ENCODE measurements around the gene UTP25. TPM values are rescaled to one million over a fixed set of nuclear protein-coding genes. Genes with fewer than 3 reads are reported as not detected.
A peak's percentile ranks its signal among the peaks of the same experiment; 100 is the strongest.

The UTP25 gene
- polyA plus RNA-seq, 1 donor (not counting 4 experiments of a cell fraction or from before 2014, with no cell fraction given) = 13.3 TPM

DNA sequence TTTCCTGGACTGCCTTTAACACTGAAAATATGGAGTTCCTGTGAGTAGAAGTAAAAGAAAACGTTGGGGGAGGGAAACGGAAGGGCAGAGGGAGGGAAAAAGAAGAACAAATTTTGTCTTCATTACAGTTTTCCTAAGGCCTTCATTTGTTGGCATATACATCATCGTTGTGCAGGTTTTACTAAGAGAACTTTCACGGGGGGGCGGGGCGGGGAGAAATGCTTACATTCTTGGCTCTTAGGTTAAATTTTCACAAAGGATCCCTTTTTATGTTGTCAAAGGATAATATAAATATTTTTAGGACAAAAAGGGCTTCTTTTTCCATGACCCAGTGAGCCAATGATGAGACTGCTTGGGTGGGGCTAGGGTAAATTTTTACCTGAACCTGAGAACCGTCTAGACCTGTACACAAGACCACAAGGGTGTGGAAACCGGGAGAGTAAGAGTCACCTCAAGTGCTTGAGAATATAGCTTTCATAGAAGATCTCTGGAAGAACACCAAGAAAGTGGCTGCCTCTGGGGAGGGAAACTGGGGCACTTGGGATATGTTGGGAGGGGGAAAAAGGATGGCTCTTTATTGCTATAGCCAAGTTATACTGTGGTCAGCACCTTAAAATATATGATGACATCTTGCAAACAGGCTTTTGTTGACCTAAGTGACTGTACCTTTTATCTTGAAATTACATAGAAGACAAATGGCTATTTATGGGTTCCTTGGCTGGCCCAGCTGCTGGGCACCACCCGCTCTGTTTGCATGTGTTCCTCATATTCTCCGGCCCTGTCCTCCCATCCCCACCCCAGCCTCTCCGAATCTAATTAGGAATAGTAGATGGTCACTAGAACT is 2.0 kb upstream of the UTP25 start:
- H3K9me3 ChIP-seq (ENCODE audit: control insufficient read depth, low read depth, low read length) = no peaks in the 10 kb centered on the region
- H3K36me3 ChIP-seq (ENCODE audit: control insufficient read depth in 2 of 2, extremely low read depth in 1 of 2, insufficient read depth in 2 of 2, low read length in 2 of 2) = peaks cover 0 to 4% of the 10 kb centered on the region in 2 experiments
- H3K79me2 ChIP-seq (ENCODE audit: control insufficient read depth, insufficient read depth, low read length) = peaks cover 19% of the 10 kb centered on the region
- dilution Hi-C loops (cut with MboI; ENCODE audit: extremely low pct_ligation_motif_present, low sequenced_read_pairs) = loop anchor here (25.0 kb wide), 1 partner anchor 161 kb away; no protein-coding TSS in a partner anchor
- TF ChIP-seq CTCF (optimal IDR thresholded peaks at IDR 0.05 in 1 of 3, IDR thresholded peaks at IDR 0.05 in 1 of 3, conservative IDR thresholded peaks at IDR 0.05 in 1 of 3; ENCODE audit: extremely low read depth in 1 of 3, insufficient read depth in 2 of 3, low read length in 3 of 3) = no peak
- no peak for TF ChIP-seq EZH2 (IDR thresholded peaks at IDR 0.05; ENCODE audit: low read length)
- H2AFZ ChIP-seq (ENCODE audit: control insufficient read depth, low read length) = no peak overlapping the region
- H3K27ac ChIP-seq (ENCODE audit: control insufficient read depth, insufficient read depth, low read length) = peak overlapping the region; percentile 92
- H4K20me1 ChIP-seq (ENCODE audit: control insufficient read depth, extremely low read depth, insufficient read depth, low read length) = no peaks in the 10 kb centered on the region
- no peaks in the 10 kb centered on the region for H3K9me1 ChIP-seq (ENCODE audit: control insufficient read depth, extremely low read depth, insufficient read depth, low read length)
- DNase-seq (ENCODE audit: low read depth, low spot score) (no peak), FAIRE-seq (peak; percentile 39)
- H3K4me2 ChIP-seq (ENCODE audit: control insufficient read depth, extremely low read depth, insufficient read depth, low read depth, low read length) = peak overlapping the region; percentile 92
- H3K27me3 ChIP-seq (ENCODE audit: control insufficient read depth, extremely low read depth, insufficient read depth, low read length) = no peaks in the 10 kb centered on the region
- peak overlapping the region; percentile 93 for H3K9ac ChIP-seq (ENCODE audit: control insufficient read depth, extremely low read depth, insufficient read depth, low read length)
- H3K4me1 ChIP-seq (ENCODE audit: control insufficient read depth, extremely low read depth, insufficient read depth, low read length) = peaks cover 65% of the 10 kb centered on the region
- peak overlapping the region in 2 of 3 experiments; percentile 18 to 25 for H3K4me3 ChIP-seq (ENCODE audit: control insufficient read depth in 2 of 3, extremely low read depth in 1 of 3, insufficient read depth in 2 of 3, low read depth in 1 of 3, low read length in 3 of 3)

DNA sequence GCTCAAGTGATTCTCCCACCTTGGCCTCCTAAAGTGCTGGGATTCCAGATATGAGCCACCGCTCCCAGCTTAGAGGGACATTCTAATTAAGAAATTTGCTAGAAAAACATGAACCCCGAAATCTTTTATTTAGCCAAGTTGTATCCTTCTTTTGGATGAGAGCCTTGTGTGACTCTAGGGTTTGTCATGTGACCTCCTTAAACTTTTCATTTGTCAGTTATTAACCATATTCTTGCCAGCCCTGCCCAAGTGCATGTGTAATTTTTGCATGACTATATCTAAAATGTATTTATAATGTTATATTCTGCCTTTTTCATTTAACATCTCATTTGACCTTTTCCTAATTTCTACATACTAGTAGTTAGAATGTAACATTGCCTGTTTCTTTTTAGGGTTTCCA is 1.9 kb downstream of the UTP25 start:
- Histone ChIP-seq H3K27me3 (ENCODE audit: control insufficient read depth, extremely low read depth, insufficient read depth, low read length) (no peaks in the 10 kb centered on the region), H3K36me3 (ENCODE audit: control insufficient read depth in 2 of 2, extremely low read depth in 1 of 2, insufficient read depth in 2 of 2, low read length in 2 of 2) (peaks cover 10 to 28% of the 10 kb centered on the region in 2 experiments), H3K4me2 (ENCODE audit: control insufficient read depth, extremely low read depth, insufficient read depth, low read depth, low read length) (peak overlapping the region; percentile 74), H3K9me3 (ENCODE audit: control insufficient read depth, low read depth, low read length) (no peaks in the 10 kb centered on the region), H3K27ac (ENCODE audit: control insufficient read depth, insufficient read depth, low read length) (no peak overlapping the region), H3K4me3 (ENCODE audit: control insufficient read depth in 2 of 3, extremely low read depth in 1 of 3, insufficient read depth in 2 of 3, low read depth in 1 of 3, low read length in 3 of 3) (no peak overlapping the region), H4K20me1 (ENCODE audit: control insufficient read depth, extremely low read depth, insufficient read depth, low read length) (no peaks in the 10 kb centered on the region), H3K9ac (ENCODE audit: control insufficient read depth, extremely low read depth, insufficient read depth, low read length) (no peak overlapping the region), H3K4me1 (ENCODE audit: control insufficient read depth, extremely low read depth, insufficient read depth, low read length) (peaks cover 36% of the 10 kb centered on the region), H3K9me1 (ENCODE audit: control insufficient read depth, extremely low read depth, insufficient read depth, low read length) (no peaks in the 10 kb centered on the region), H3K79me2 (ENCODE audit: control insufficient read depth, insufficient read depth, low read length) (peaks cover 26% of the 10 kb centered on the region), H2AFZ (ENCODE audit: control insufficient read depth, low read length) (no peak overlapping the region)
- no peak for FAIRE-seq
- dilution Hi-C loops (cut with MboI; ENCODE audit: extremely low pct_ligation_motif_present, low sequenced_read_pairs) = loop anchor here (25.0 kb wide), 1 partner anchor 158 kb away; no protein-coding TSS in a partner anchor
- DNase-seq (ENCODE audit: low read depth, low spot score) = no peak
- TF ChIP-seq EZH2 (IDR thresholded peaks at IDR 0.05; ENCODE audit: low read length) = no peak
- no peak for TF ChIP-seq CTCF (optimal IDR thresholded peaks at IDR 0.05 in 1 of 3, IDR thresholded peaks at IDR 0.05 in 1 of 3, conservative IDR thresholded peaks at IDR 0.05 in 1 of 3; ENCODE audit: extremely low read depth in 1 of 3, insufficient read depth in 2 of 3, low read length in 3 of 3)
